Psoas muscle (tissue), 8 donors: ENCODE measurements around the gene TADA2B. TPM values are rescaled to one million over a fixed set of nuclear protein-coding genes. Genes with fewer than 3 reads are reported as not detected.

Experiments
- ATAC-seq, 4 donors: fragments of 200-7000 bp; cut with Tn5 transposase; one replicate each; pipeline ENCODE4 v1.9.1; 2020; ENCODE audit warnings: moderate library complexity in 3 of 4, mild to moderate bottlenecking in 2 of 4
- DNase-seq, 2 donors: peaks; one replicate each; pipeline ENCODE4 v3.0.0-alpha.2; 2020
- H3K27ac ChIP-seq: fragments of 200-600 bp; one replicate; pipeline ENCODE4 v1.8.0; 2022
- H3K27me3 ChIP-seq, 3 donors: fragments of 200-600 bp in 1 of 3; one replicate each; pipeline versions ENCODE4 v1.6.1 to v1.8.0; 2013 to 2022; ENCODE audit warnings: low read length in 2 of 3, mild to moderate bottlenecking in 2 of 3, moderate library complexity in 1 of 3; ENCODE audit not compliant: insufficient read depth in 3 of 3
- H3K36me3 ChIP-seq, 2 donors: fragments of 200-600 bp in 1 of 2; one replicate each; pipeline versions ENCODE4 v1.6.1 to v1.8.0; 2013 to 2022; ENCODE audit warnings: low read depth in 1 of 2, mild to moderate bottlenecking in 1 of 2, moderate library complexity in 1 of 2; ENCODE audit not compliant: insufficient read depth in 1 of 2
- H3K4me1 ChIP-seq: fragments of 200-600 bp; one replicate; pipeline ENCODE4 v1.8.0; 2022
- H3K4me3 ChIP-seq: fragments of 200-600 bp; one replicate; pipeline ENCODE4 v1.8.0; 2022; ENCODE audit warnings: mild to moderate bottlenecking
- H3K9me3 ChIP-seq: fragments of 200-600 bp; one replicate; pipeline ENCODE4 v1.8.0; 2022
- WGBS, 3 donors: extraction: QIAGEN DNeasy Blood & Tissue Kit; methylation state at CpG; one replicate each; pipeline versions ENCODE4 v1.1.6 to v1.1.7; 2013; 5-methylcytosine and 5-hydroxymethylcytosine counted together
- intact Hi-C, 2 donors: fragments of 100-400 bp; cut with DNase I; formaldehyde crosslinking; loops; one replicate each; pipeline versions ENCODE4 v1.11.0 to v1.14.2; 2022
- polyA plus RNA-seq, 3 donors: library from polyadenylated mRNA; stranded (reverse); fragments of 200-250 nt; gene quantifications; one replicate each; pipeline ENCODE4 v1.2.3, GENCODE V29; 2013
- total RNA-seq, 4 donors: library from RNA; stranded (reverse); fragmentation: NEBNext Ultra II Directional in 2 of 4; extraction: Animal tissue kit (Norgen Biotek cat#: 25700) in 2 of 4; gene quantifications; one replicate each; pipeline versions ENCODE4 v1.2.1 to v1.2.4, GENCODE V29; 2021 to 2023
- TF ChIP-seq, protein P1 (sequence below): fragments of 200-600 bp; IDR thresholded peaks from one replicate; pipeline ENCODE4 v1.8.0; 2022; ENCODE audit warnings: antibody characterized with exemption
- donor health status: healthy with polysubstance abuse.
- donor health status: DM: no; HTN: no; CAD: no; lungs with moderate emphysema.
- donor health status: Bipolar disorder and iron deficiency.
- donor health status: healthy.
- donor health status: DM: yes; HTN: yes; CAD: no.
- donor health status: DM: no; HTN: no; CAD: no.
- donor health status: DM: no; HTN: no; CAD: no.
- donor health status: DM: yes; HTN: yes; CAD: no.

Gene TADA2B
- total and polyA plus RNA-seq, 7 donors: 21.0 to 70.3 (median 47.0) TPM

DNA sequence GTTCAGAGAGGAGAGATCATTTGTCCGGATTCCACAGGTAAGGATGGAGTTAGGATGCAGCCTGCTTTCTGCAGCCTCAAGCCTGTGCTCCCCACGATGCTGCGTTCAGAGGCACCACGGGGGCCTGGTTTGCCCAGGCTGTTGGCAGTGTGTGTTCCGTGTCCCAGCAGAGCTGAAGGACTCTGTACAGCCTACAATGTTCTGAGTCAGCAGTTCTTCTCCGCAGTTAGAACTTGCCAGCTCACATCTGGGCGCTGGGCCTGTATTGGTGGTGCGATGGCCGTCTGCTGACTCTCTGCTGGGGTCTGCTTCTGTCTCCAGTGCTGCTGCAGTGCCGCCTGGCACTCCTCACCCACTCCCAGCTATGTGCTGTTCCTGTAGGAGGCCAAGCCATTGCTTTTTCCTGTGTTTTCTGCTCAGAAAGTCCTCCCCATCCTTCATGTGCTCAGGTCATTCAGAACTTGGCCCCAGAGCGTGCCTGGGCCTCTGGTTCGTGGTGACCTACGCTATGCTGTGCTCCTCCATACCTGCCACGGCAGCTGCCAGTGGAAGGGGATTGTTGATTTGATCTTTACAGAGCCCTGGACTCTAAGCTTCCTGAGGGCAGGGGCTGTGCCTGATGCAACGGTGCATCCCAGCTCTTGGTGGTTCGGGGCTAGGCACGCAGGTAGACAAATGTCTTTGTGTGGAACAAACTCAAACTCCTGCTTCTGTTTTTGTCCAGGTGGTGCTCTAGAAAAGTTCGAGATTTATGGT, 42.6 kb upstream of the TADA2B start:
- TF ChIP-seq, protein P1, sequence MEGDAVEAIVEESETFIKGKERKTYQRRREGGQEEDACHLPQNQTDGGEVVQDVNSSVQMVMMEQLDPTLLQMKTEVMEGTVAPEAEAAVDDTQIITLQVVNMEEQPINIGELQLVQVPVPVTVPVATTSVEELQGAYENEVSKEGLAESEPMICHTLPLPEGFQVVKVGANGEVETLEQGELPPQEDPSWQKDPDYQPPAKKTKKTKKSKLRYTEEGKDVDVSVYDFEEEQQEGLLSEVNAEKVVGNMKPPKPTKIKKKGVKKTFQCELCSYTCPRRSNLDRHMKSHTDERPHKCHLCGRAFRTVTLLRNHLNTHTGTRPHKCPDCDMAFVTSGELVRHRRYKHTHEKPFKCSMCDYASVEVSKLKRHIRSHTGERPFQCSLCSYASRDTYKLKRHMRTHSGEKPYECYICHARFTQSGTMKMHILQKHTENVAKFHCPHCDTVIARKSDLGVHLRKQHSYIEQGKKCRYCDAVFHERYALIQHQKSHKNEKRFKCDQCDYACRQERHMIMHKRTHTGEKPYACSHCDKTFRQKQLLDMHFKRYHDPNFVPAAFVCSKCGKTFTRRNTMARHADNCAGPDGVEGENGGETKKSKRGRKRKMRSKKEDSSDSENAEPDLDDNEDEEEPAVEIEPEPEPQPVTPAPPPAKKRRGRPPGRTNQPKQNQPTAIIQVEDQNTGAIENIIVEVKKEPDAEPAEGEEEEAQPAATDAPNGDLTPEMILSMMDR: no peak
- Histone ChIP-seq H3K27me3 (no peaks in the 10 kb centered on the region), H3K9me3 (no peaks in the 10 kb centered on the region), H3K36me3 (peaks cover 0 to 86% of the 10 kb centered on the region in 2 donors), H3K27ac (no peak overlapping the region), H3K4me1 (peaks cover 15% of the 10 kb centered on the region), H3K4me3 (no peak overlapping the region)
- ATAC-seq (peak in 1 of 4 donors; percentile 26), DNase-seq (no peak)
- WGBS, 3 donors: 71 to 89% (median 76%) methylated on average over 18 of the region's 18 CpGs
- intact Hi-C loops: no loop called here

DNA sequence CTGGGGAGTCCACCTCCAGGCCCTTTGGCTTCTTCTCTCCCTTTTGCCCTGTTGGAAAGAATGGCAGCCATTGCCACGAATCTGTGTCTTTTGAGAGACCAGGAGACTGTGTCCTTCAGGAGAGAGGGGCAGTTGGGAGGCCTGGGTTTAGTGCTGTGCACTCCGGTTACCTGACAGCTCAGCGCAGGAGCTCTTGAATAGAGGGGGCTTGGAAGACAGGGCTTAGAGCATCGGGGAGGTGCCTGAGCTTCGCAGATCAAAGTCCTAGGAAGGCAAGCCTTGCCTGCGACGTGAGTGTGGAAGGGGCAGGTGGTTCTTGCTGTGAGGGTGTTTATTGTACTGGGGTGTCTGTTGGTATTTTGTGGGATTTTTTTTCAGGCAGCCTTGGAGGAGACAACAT, 41.9 kb upstream of the TADA2B start:
- intact Hi-C loops: no loop called here
- no peak for ATAC-seq
- DNase-seq: no peak
- no peaks in the 10 kb centered on the region for H3K27me3 ChIP-seq
- H3K9me3 ChIP-seq: no peaks in the 10 kb centered on the region
- no peak overlapping the region for H3K27ac ChIP-seq
- H3K36me3 ChIP-seq: peaks cover 0 to 86% of the 10 kb centered on the region in 2 donors
- no peak overlapping the region for H3K4me3 ChIP-seq
- peaks cover 15% of the 10 kb centered on the region for H3K4me1 ChIP-seq
- TF ChIP-seq, protein P1: no peak
- WGBS, 3 donors: 86 to 93% (median 90%) methylated on average over 7 of the region's 7 CpGs

DNA sequence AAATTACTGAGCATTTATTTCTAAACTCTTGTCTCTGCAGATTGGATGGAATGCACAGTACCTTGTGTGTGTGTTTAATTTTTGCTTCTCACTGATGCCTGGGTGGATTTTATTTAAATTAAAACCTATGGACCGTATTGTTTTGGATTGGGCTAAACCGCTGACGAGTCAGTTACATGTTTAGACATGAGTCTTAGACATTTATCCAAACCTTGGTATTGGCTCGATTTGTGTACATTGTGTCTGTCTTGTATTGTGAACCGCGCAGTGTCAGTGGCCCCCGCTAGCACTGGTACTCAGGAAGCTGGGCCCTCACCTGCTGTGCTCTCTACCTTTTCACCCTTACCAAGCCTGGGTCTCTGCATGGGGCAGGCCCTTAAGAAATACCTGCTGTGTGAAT, 40.8 kb upstream of the TADA2B start:
- TF ChIP-seq, protein P1: no peak
- DNase-seq (no peak), ATAC-seq (no peak)
- peak overlapping the region; percentile 74 for H3K27ac ChIP-seq
- H3K36me3 ChIP-seq: peaks cover 0 to 86% of the 10 kb centered on the region in 2 donors
- 97% methylated on average over 7 of the region's 7 CpGs for WGBS, 3 donors
- H3K27me3 ChIP-seq: no peaks in the 10 kb centered on the region
- no peaks in the 10 kb centered on the region for H3K9me3 ChIP-seq
- intact Hi-C loops: no loop called here
- peaks cover 16% of the 10 kb centered on the region for H3K4me1 ChIP-seq
- H3K4me3 ChIP-seq: no peak overlapping the region

DNA sequence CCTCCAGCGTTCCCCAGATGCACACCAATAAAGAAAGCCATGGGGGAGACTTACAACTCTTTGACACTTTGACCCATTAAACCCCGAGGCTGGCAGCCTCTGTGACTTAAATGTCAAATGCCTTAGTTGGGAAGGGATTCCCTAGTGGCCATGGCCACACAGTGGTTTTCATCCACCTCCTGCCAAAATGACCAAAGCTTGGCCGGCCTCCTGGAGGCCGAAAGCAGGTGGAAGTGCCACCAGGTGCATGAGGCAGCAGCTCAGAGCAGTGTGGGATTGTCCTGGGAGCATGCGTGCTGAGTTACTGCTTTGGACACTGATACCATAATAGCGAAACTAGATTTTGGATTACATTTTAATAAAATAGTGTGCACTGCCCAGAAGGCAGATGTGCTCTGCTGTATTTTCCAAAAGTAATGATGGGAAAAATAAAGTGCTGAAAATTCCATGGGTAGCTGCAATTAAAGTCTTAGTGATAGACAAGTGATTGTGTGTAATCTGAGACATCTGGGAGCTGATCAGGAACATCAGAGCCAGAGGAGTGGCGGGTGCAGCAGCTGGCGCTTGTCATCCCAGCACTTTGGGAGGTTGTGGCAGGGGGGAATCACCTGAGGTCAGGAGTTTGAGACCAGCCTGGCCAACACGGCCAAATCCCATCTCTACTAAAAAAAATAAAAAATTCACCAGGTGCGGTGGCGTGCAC, 39.8 kb upstream of the TADA2B start:
- peak; percentile 55 to 94 (median 78) for ATAC-seq
- peaks cover 26% of the 10 kb centered on the region for H3K4me1 ChIP-seq
- peaks cover 2 to 87% of the 10 kb centered on the region in 2 donors for H3K36me3 ChIP-seq
- H3K9me3 ChIP-seq: no peaks in the 10 kb centered on the region
- WGBS, 3 donors: 36 to 48% (median 44%) methylated on average over 11 of the region's 11 CpGs
- H3K27ac ChIP-seq: peak overlapping the region; percentile 74
- intact Hi-C loops: no loop called here
- TF ChIP-seq, protein P1: peak; percentile 22
- peak in 1 of 2 donors; percentile 65 for DNase-seq
- no peaks in the 10 kb centered on the region for H3K27me3 ChIP-seq
- H3K4me3 ChIP-seq: no peak overlapping the region
